ENCODE measurements around the gene TRIM42.

Gene TRIM42

GRCh38 chr3:140695361-140696061 lies 17.6 kb downstream of the TRIM42 start:
- no peak for DNase-seq (ENCODE audit: low read depth)
- TF ChIP-seq CTCF (conservative IDR thresholded peaks at IDR 0.05; ENCODE audit: low read length) = no peak
- no peak overlapping the region for H3K4me3 ChIP-seq (ENCODE audit: low read length)

GRCh38 chr3:140699516-140700231 lies 21.8 kb downstream of the TRIM42 start:
- no peak for TF ChIP-seq CTCF (conservative IDR thresholded peaks at IDR 0.05; ENCODE audit: low read length)
- no peak overlapping the region for H3K4me3 ChIP-seq (ENCODE audit: low read length)
- DNase-seq (ENCODE audit: low read depth) = no peak

- H3K4me3 ChIP-seq (ENCODE audit: low read length) = no peak overlapping the region
- no peak for TF ChIP-seq CTCF (conservative IDR thresholded peaks at IDR 0.05; ENCODE audit: low read length)
- DNase-seq (ENCODE audit: low read depth) = no peak
Measured at GRCh38 chr3:140702281-140702680, 24.4 kb downstream of the TRIM42 start.

- no peak for DNase-seq (ENCODE audit: low read depth)
- TF ChIP-seq CTCF (conservative IDR thresholded peaks at IDR 0.05; ENCODE audit: low read length) = no peak
Measured at GRCh38 chr3:140703496-140703895, 25.6 kb downstream of the TRIM42 start.

GRCh38 chr3:140704733-140705132 lies 26.9 kb downstream of the TRIM42 start:
- no peak for TF ChIP-seq CTCF (conservative IDR thresholded peaks at IDR 0.05; ENCODE audit: low read length)
- H3K4me3 ChIP-seq (ENCODE audit: low read length) = no peak overlapping the region
- no peak for DNase-seq (ENCODE audit: low read depth)

More at GRCh38 chr3:140703496-140703895, 25.6 kb downstream of the TRIM42 start:
- no peak overlapping the region for H3K4me3 ChIP-seq (ENCODE audit: low read length)

GRCh38 chr3:140705954-140706353 lies 28.1 kb downstream of the TRIM42 start:
- no peak for DNase-seq (ENCODE audit: low read depth)
- no peak overlapping the region for H3K4me3 ChIP-seq (ENCODE audit: low read length)
- no peak for TF ChIP-seq CTCF (conservative IDR thresholded peaks at IDR 0.05; ENCODE audit: low read length)

GRCh38 chr3:140706360-140706759 lies 28.5 kb downstream of the TRIM42 start:
- DNase-seq (ENCODE audit: low read depth) = no peak
- TF ChIP-seq CTCF (conservative IDR thresholded peaks at IDR 0.05; ENCODE audit: low read length) = no peak

More at GRCh38 chr3:140706360-140706759, 28.5 kb downstream of the TRIM42 start:
- no peak overlapping the region for H3K4me3 ChIP-seq (ENCODE audit: low read length)
